Lower lobe of right lung (tissue), 2 donors: ENCODE data around the gene PCDHB6. TPM values are rescaled to one million over a fixed set of nuclear protein-coding genes. Genes with fewer than 3 reads are reported as not detected.
"Not testable (repeated sequence)": the region's sequence is repeated elsewhere in the genome, so short reads cannot be mapped to it uniquely, and the experiment has no call there.

Source experiments
- ATAC-seq, 2 donors: fragments of 200-7000 bp; cut with Tn5 transposase; one replicate each; pipeline ENCODE4 v1.9.1; 2020 to 2022; ENCODE audit warnings: mild to moderate bottlenecking in 2 of 2, moderate library complexity in 2 of 2
- DNase-seq: peaks from one replicate; pipeline ENCODE4 v3.0.0-alpha.2; 2020
- H3K27ac ChIP-seq: fragments of 200-600 bp; one replicate; pipeline ENCODE4 v1.8.0; 2022
- H3K27me3 ChIP-seq: fragments of 200-600 bp; one replicate; pipeline ENCODE4 v1.8.0; 2022; ENCODE audit warnings: low read depth
- H3K36me3 ChIP-seq: fragments of 200-600 bp; one replicate; pipeline ENCODE4 v1.8.0; 2022; ENCODE audit warnings: mild to moderate bottlenecking
- H3K4me1 ChIP-seq: fragments of 200-600 bp; one replicate; pipeline ENCODE4 v1.8.0; 2022
- H3K4me3 ChIP-seq: fragments of 200-600 bp; one replicate; pipeline ENCODE4 v1.8.0; 2022; ENCODE audit warnings: mild to moderate bottlenecking
- H3K9me3 ChIP-seq: fragments of 200-600 bp; one replicate; pipeline ENCODE4 v1.8.0; 2022
- CTCF ChIP-seq: fragments of 200-600 bp; IDR thresholded peaks from one replicate; pipeline ENCODE4 v1.8.0; 2022; ENCODE audit warnings: antibody characterized with exemption, mild to moderate bottlenecking
- intact Hi-C: fragments of 100-400 bp; cut with DNase I; formaldehyde crosslinking; loops from one replicate; pipeline ENCODE4 v1.11.0; 2022
- total RNA-seq: library from RNA; stranded (reverse); fragmentation: NEBNext Ultra II Directional; extraction: Animal tissue kit (Norgen Biotek cat#: 25700); gene quantifications from one replicate; pipeline ENCODE4 v1.2.1, GENCODE V29; 2021
- donor health status: DM: no; HTN: yes; CAD: no; lungs with severe emphysema.

Gene PCDHB6
- total RNA-seq, 1 donor from 2014 or later: 0.41 TPM

- ATAC-seq (no peak), DNase-seq (no peak)
- intact Hi-C loops: no loop called here
- no peak for TF ChIP-seq CTCF
- Histone ChIP-seq H3K27me3 (no peaks in the 10 kb centered on the region), H3K36me3 (no peaks in the 10 kb centered on the region), H3K4me3 (no peak within 1 kb of the TSS), H3K27ac (no peak within 1 kb of the TSS), H3K9me3 (peaks cover 57% of the 10 kb centered on the region), H3K4me1 (no peaks in the 10 kb centered on the region)
These were observed 49.7 kb downstream of the PCDHB6 start, which contains the start of gene PCDHB11 for GRCh38 chr5:141199359-141200235. Gene PCDHB11, plus strand, starts transcription at chr5:141199627. Its CDS starts 148 bp downstream, at chr5:141199775.

- DNase-seq: not testable (repeated sequence)
These were observed 51.3 kb downstream of the PCDHB6 start for GRCh38 chr5:141201126-141201525.

GRCh38 chr5:141201646-141202045, 51.8 kb downstream of the PCDHB6 start:
- H3K9me3 ChIP-seq: peaks cover 52% of the 10 kb centered on the region
- H3K27me3 ChIP-seq, H3K36me3 ChIP-seq, ATAC-seq, intact Hi-C loops, H3K4me1 ChIP-seq, DNase-seq, H3K27ac ChIP-seq, H3K4me3 ChIP-seq: not testable (repeated sequence)

More at GRCh38 chr5:141201126-141201525, 51.3 kb downstream of the PCDHB6 start:
- H3K36me3 ChIP-seq, intact Hi-C loops, H3K27me3 ChIP-seq, H3K27ac ChIP-seq, H3K4me3 ChIP-seq, ATAC-seq, H3K4me1 ChIP-seq: not testable (repeated sequence)
- peaks cover 57% of the 10 kb centered on the region for H3K9me3 ChIP-seq

Other genes starting within 250 kb of the PCDHB6 start
- 3.1 TPM for gene PCDHAC1, start 223.8 kb upstream of the PCDHB6 start, total RNA-seq
- 5.8 TPM for gene PCDHAC2, start 183.6 kb upstream of the PCDHB6 start, total RNA-seq
- 0.15 TPM for gene PCDHB1, start 98.7 kb upstream of the PCDHB6 start, total RNA-seq
- gene PCDHB2, start 55.4 kb upstream of the PCDHB6 start, total RNA-seq: 5.6 TPM
- gene PCDHB3, start 49.6 kb upstream of the PCDHB6 start, total RNA-seq: 1.5 TPM
- 2.2 TPM for gene PCDHB4, start 28.2 kb upstream of the PCDHB6 start, total RNA-seq
- gene PCDHB5, start 14.9 kb upstream of the PCDHB6 start, total RNA-seq: 1.8 TPM
- gene PCDHB7, start 22.6 kb downstream of the PCDHB6 start, total RNA-seq: 1.9 TPM
- gene PCDHB8, start 27.7 kb downstream of the PCDHB6 start, total RNA-seq: 2.6 TPM
- gene PCDHB16, start 32.3 kb downstream of the PCDHB6 start, total RNA-seq: 2.6 TPM
- 3.0 TPM for gene PCDHB9, start 37.1 kb downstream of the PCDHB6 start, total RNA-seq
- gene PCDHB10, start 42.3 kb downstream of the PCDHB6 start, total RNA-seq: 2.0 TPM
- 2.7 TPM for gene PCDHB11, start 49.6 kb downstream of the PCDHB6 start, total RNA-seq
- gene PCDHB12, start 58.7 kb downstream of the PCDHB6 start, total RNA-seq: 1.7 TPM
- gene PCDHB13, start 63.9 kb downstream of the PCDHB6 start, total RNA-seq: 2.9 TPM
- 2.1 TPM for gene PCDHB14, start 73.3 kb downstream of the PCDHB6 start, total RNA-seq
- 2.8 TPM for gene PCDHB15, start 95.3 kb downstream of the PCDHB6 start, total RNA-seq
- gene SLC25A2, start 154.0 kb downstream of the PCDHB6 start, total RNA-seq: 0.71 TPM
- 65.0 TPM for gene TAF7, start 170.7 kb downstream of the PCDHB6 start, total RNA-seq
- gene PCDHGA1, start 180.5 kb downstream of the PCDHB6 start, total RNA-seq: 0.53 TPM
- gene PCDHGA2, start 188.7 kb downstream of the PCDHB6 start, total RNA-seq: 2.7 TPM
- gene PCDHGA3, start 193.8 kb downstream of the PCDHB6 start, total RNA-seq: 1.8 TPM
- 1.8 TPM for gene PCDHGB1, start 200.0 kb downstream of the PCDHB6 start, total RNA-seq
- 3.1 TPM for gene PCDHGA4, start 205.0 kb downstream of the PCDHB6 start, total RNA-seq
- 3.7 TPM for gene PCDHGB2, start 209.9 kb downstream of the PCDHB6 start, total RNA-seq
- gene PCDHGA5, start 214.1 kb downstream of the PCDHB6 start, total RNA-seq: 2.8 TPM
- gene PCDHGB3, start 220.2 kb downstream of the PCDHB6 start, total RNA-seq: 2.2 TPM
- gene PCDHGA6, start 223.8 kb downstream of the PCDHB6 start, total RNA-seq: 3.2 TPM
- 1.9 TPM for gene PCDHGA7, start 232.7 kb downstream of the PCDHB6 start, total RNA-seq
- gene PCDHGB4, start 237.6 kb downstream of the PCDHB6 start, total RNA-seq: 5.3 TPM
- 1.5 TPM for gene PCDHGA8, start 242.6 kb downstream of the PCDHB6 start, total RNA-seq
- gene PCDHGB5, start 247.9 kb downstream of the PCDHB6 start, total RNA-seq: 9.1 TPM